Suprapubic skin (tissue), 4 donors: Measurements from ENCODE around the gene POLE3. TPM values are rescaled to one million over a fixed set of nuclear protein-coding genes. Genes with fewer than 3 reads are reported as not detected.

Experiments used
- DNase-seq, 2 donors: peaks; one replicate each; pipeline ENCODE4 v3.0.0-alpha.2; 2019; ENCODE audit warnings: low spot score in 2 of 2
- H3K27ac ChIP-seq: fragments of 200-600 bp; sonication (generic); one replicate; pipeline ENCODE4 v1.5.1; 2019
- H3K27me3 ChIP-seq: fragments of 200-600 bp; sonication (generic); one replicate; pipeline ENCODE4 v1.5.1; 2019
- H3K36me3 ChIP-seq: fragments of 200-600 bp; sonication (generic); one replicate; pipeline ENCODE4 v1.5.1; 2019
- H3K4me1 ChIP-seq: fragments of 200-600 bp; sonication (generic); one replicate; pipeline ENCODE4 v1.5.1; 2019
- H3K4me3 ChIP-seq: fragments of 200-600 bp; sonication (generic); one replicate; pipeline ENCODE4 v1.5.1; 2019; ENCODE audit warnings: mild to moderate bottlenecking
- H3K9me3 ChIP-seq: fragments of 200-600 bp; sonication (generic); one replicate; pipeline ENCODE4 v1.5.1; 2019
- CTCF ChIP-seq, 2 donors: fragments of 200-600 bp in 1 of 2; fragments of 450-650 bp in 1 of 2; sonication (generic) in 1 of 2; IDR thresholded peaks; one replicate each; pipeline ENCODE4 v1.5.1; 2016 to 2019; ENCODE audit warnings: antibody characterized with exemption in 2 of 2, mild to moderate bottlenecking in 1 of 2, moderate library complexity in 1 of 2
- EP300 ChIP-seq: sonication (generic); formaldehyde crosslinking; IDR thresholded peaks from one replicate; pipeline ENCODE4 v1.6.1; 2017; ENCODE audit warnings: antibody characterized with exemption
- POLR2A ChIP-seq, 2 donors: fragments of 450-650 bp; IDR thresholded peaks; one replicate each; pipeline ENCODE4 v1.6.1; 2017; ENCODE audit warnings: antibody characterized with exemption in 2 of 2, mild to moderate bottlenecking in 2 of 2, moderate library complexity in 2 of 2
- POLR2AphosphoS5 ChIP-seq, 3 donors: sonication (generic); formaldehyde crosslinking; IDR thresholded peaks; one replicate each; pipeline ENCODE4 v1.6.1; 2017; ENCODE audit warnings: antibody characterized with exemption in 3 of 3
- WGBS: methylation state at CpG from one replicate; pipeline ENCODE4 v1.1.5; 2018; 5-methylcytosine and 5-hydroxymethylcytosine counted together
- total RNA-seq, 4 donors: library from RNA; depleted of rRNA; stranded (reverse); fragments of >200 nt; gene quantifications; one replicate each; pipeline ENCODE4 v1.1.0, GENCODE V29; 2016

Gene POLE3
- total RNA-seq, 4 donors from 2014 or later = 32.6 to 52.6 (median 36.6) TPM

DNA sequence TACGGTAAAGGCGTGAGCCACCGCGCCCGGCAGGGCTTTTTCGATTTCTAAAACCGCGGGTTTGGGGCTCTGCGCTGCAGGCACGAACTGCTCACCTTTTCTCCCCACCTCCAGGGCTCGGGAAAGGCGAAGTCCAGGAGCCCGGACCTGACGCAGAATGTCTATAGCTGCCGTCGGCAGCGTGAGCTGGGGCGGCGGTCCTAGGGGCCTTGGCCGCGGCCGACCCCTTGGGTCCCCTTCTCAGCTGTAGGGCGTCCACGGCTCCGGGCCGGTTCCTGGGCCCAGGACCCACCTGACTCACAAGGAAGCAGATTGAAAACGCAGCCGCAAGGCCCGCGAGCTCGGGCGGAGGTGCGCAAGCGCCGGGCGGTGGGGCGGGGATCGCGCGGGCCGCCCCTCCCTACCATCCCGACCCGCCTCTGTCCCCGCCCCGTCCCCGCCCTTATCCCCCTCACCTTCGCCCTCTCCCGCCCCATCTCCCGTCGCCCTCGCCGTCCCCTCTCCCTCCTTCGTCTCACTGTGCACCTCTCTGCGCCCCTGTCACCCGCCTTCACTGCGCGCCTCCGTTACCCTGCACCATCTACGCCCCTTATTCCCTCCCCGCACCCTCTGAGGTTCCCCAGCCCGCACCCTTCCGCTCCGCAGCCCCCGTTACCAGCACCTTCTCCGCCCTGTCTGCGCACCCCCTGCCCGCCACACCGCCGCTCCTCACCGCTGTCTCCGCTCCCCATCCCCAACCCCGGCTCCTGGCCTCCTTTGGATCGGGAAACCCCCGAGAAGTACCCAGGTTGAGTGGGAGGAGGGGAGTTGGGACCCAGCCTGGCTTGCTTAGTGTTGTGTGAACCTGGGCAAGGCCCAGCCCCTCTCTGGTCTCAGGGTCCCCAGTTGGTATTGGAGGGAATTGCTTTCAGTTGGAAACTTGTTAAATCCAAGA lies 33.6 kb downstream of the POLE3 start, which contains the start of gene HDHD3:
Gene HDHD3 (minus strand): TSS at position 353 of the 934 bp plus-strand sequence. CDS start 2,632 bp downstream, outside the sequence.
- peak; percentile 89 to 90 for DNase-seq
- Histone ChIP-seq H3K27ac (peak within 1 kb of the TSS; percentile 89), H3K4me1 (peaks cover 34% of the 10 kb centered on the region), H3K27me3 (no peaks in the 10 kb centered on the region), H3K9me3 (no peaks in the 10 kb centered on the region), H3K36me3 (peaks cover 24% of the 10 kb centered on the region), H3K4me3 (peak within 1 kb of the TSS; percentile 90)
- TF ChIP-seq POLR2A (IDR thresholded peaks at IDR 0.05) (no peak), POLR2AphosphoS5 (IDR thresholded peaks at IDR 0.05) (no peak), EP300 (no peak), CTCF (IDR thresholded peaks at IDR 0.05) (no peak)
- 3% methylated on average over 57 of the region's 74 CpGs for WGBS

- DNase-seq = no peak
- Histone ChIP-seq H3K4me1 (peaks cover 26% of the 10 kb centered on the region), H3K4me3 (peak overlapping the region; percentile 90), H3K9me3 (no peaks in the 10 kb centered on the region), H3K36me3 (peaks cover 24% of the 10 kb centered on the region), H3K27me3 (no peaks in the 10 kb centered on the region), H3K27ac (no peak overlapping the region)
- TF ChIP-seq EP300 = no peak
- no peak for TF ChIP-seq CTCF (IDR thresholded peaks at IDR 0.05)
- no peak for TF ChIP-seq POLR2AphosphoS5 (IDR thresholded peaks at IDR 0.05)
- TF ChIP-seq POLR2A (IDR thresholded peaks at IDR 0.05) = no peak
- WGBS = 83% methylated on average over 6 of the region's 6 CpGs
These were observed 35.1 kb downstream of the POLE3 start for GRCh38 chr9:113375057-113376023.

GRCh38 chr9:113373676-113374392 lies 36.6 kb downstream of the POLE3 start:
- TF ChIP-seq EP300 (no peak), POLR2A (IDR thresholded peaks at IDR 0.05) (no peak), CTCF (IDR thresholded peaks at IDR 0.05) (no peak), POLR2AphosphoS5 (IDR thresholded peaks at IDR 0.05) (no peak)
- Histone ChIP-seq H3K27me3 (no peaks in the 10 kb centered on the region), H3K4me1 (peaks cover 26% of the 10 kb centered on the region), H3K27ac (no peak overlapping the region), H3K9me3 (no peaks in the 10 kb centered on the region), H3K4me3 (no peak overlapping the region), H3K36me3 (peaks cover 24% of the 10 kb centered on the region)
- no peak for DNase-seq
- WGBS = 88% methylated on average over 12 of the region's 24 CpGs

DNA sequence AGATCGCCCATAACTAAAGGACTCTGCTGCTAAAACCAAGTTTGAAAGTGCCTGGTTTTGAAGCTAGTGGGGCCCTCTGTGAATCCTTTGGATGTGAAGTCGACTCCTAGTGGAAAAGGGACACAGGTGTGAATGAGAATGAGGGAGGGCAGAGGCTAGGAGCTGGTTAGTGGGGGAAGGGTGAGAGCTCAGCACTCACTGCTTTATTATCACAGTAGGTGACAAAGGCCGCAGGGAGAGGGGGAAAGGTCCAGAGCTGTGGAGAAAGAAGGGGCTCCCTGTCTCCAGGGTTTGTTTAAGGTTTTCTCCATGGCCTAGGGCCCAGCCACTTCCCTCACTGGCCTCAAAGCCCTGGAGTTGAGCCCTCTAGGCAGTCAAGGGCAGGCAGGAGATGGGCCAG lies 37.2 kb downstream of the POLE3 start:
- no peak for DNase-seq
- TF ChIP-seq POLR2A (IDR thresholded peaks at IDR 0.05) (no peak), CTCF (IDR thresholded peaks at IDR 0.05) (no peak), POLR2AphosphoS5 (IDR thresholded peaks at IDR 0.05) (no peak), EP300 (no peak)
- no peak overlapping the region for H3K27ac ChIP-seq
- H3K4me3 ChIP-seq = no peak overlapping the region
- H3K9me3 ChIP-seq = no peaks in the 10 kb centered on the region
- peaks cover 26% of the 10 kb centered on the region for H3K4me1 ChIP-seq
- no peaks in the 10 kb centered on the region for H3K27me3 ChIP-seq
- H3K36me3 ChIP-seq = peaks cover 24% of the 10 kb centered on the region
- WGBS = 68% methylated on average over 3 of the region's 3 CpGs
